Gastrocnemius medialis (tissue), 4 donors: Measurements from ENCODE around the gene PRKCA.
"Not testable (repeated sequence)": the region's sequence is repeated elsewhere in the genome, so short reads cannot be mapped to it uniquely, and the experiment has no call there.

ENCODE experiments used
- CTCF ChIP-seq, 5 experiments: fragments of 450-650 bp in 3 of 5; fragments of 200-600 bp in 2 of 5; sonication (generic) in 2 of 5; IDR thresholded peaks in 4 of 5; conservative IDR thresholded peaks in 1 of 5; 1 replicate in 4 of 5; 2 replicates in 1 of 5; pipeline ENCODE4 v1.5.1; 2016 to 2019; ENCODE audit warnings: antibody characterized with exemption in 5 of 5, mild to moderate bottlenecking in 3 of 5, moderate library complexity in 3 of 5
- POLR2A ChIP-seq, 2 donors: fragments of 450-650 bp; IDR thresholded peaks; one replicate each; pipeline ENCODE4 v1.6.1; 2017; ENCODE audit warnings: antibody characterized with exemption in 2 of 2, mild to moderate bottlenecking in 2 of 2, moderate library complexity in 2 of 2

GRCh38 chr17:66725438-66725837 lies 423.0 kb downstream of the PRKCA start:
- not testable (repeated sequence) for TF ChIP-seq CTCF (IDR thresholded peaks at IDR 0.05 in 4 of 5, conservative IDR thresholded peaks at IDR 0.05 in 1 of 5); POLR2A (IDR thresholded peaks at IDR 0.05)
